ENCODE results near the gene WASF2.

- TF ChIP-seq, protein P1, sequence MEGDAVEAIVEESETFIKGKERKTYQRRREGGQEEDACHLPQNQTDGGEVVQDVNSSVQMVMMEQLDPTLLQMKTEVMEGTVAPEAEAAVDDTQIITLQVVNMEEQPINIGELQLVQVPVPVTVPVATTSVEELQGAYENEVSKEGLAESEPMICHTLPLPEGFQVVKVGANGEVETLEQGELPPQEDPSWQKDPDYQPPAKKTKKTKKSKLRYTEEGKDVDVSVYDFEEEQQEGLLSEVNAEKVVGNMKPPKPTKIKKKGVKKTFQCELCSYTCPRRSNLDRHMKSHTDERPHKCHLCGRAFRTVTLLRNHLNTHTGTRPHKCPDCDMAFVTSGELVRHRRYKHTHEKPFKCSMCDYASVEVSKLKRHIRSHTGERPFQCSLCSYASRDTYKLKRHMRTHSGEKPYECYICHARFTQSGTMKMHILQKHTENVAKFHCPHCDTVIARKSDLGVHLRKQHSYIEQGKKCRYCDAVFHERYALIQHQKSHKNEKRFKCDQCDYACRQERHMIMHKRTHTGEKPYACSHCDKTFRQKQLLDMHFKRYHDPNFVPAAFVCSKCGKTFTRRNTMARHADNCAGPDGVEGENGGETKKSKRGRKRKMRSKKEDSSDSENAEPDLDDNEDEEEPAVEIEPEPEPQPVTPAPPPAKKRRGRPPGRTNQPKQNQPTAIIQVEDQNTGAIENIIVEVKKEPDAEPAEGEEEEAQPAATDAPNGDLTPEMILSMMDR (IDR thresholded peaks at IDR 0.05): no peak
- no peak for TF ChIP-seq POLR2A (IDR thresholded peaks at IDR 0.05)
These were observed 1.7 kb downstream of the WASF2 start for GRCh38 chr1:27487966-27488884.

Data from body of pancreas (tissue), 4 donors.